NCI-H748 treated with DMSO at 0.1 percent for 48 hours (cell line): ENCODE data around the gene SSR4.
A peak's percentile ranks its signal among the peaks of the same experiment; 100 is the strongest.

Experiments used
- DNase-seq: peaks from one replicate; lab custom pipeline; 2025; lab: John Stamatoyannopoulos, UW

The SSR4 gene

GRCh38 chrX:153781428-153782047 lies 12.9 kb upstream of the SSR4 start:
- DNase-seq = no peak

- DNase-seq = peak; percentile 49
These were observed 12.2 kb upstream of the SSR4 start for GRCh38 chrX:153782313-153782712.

GRCh38 chrX:153782871-153783270 lies 11.6 kb upstream of the SSR4 start:
- DNase-seq = no peak

- DNase-seq = no peak
These were observed 11.0 kb upstream of the SSR4 start for GRCh38 chrX:153783378-153784013.

GRCh38 chrX:153784325-153784967 lies 10.0 kb upstream of the SSR4 start:
- DNase-seq = no peak

- no peak for DNase-seq
These were observed 7.8 kb upstream of the SSR4 start for GRCh38 chrX:153786669-153787068.

GRCh38 chrX:153789654-153790053 lies 4.8 kb upstream of the SSR4 start:
- no peak for DNase-seq

- no peak for DNase-seq
These were observed 3.2 kb upstream of the SSR4 start for GRCh38 chrX:153791104-153791852.

- DNase-seq = no peak
These were observed 2.1 kb upstream of the SSR4 start for GRCh38 chrX:153792368-153792767.

GRCh38 chrX:153793291-153793690 lies 1.2 kb upstream of the SSR4 start:
- DNase-seq = no peak

GRCh38 chrX:153794897-153795816 lies 689 bp downstream of the SSR4 start:
- DNase-seq = no peak

- no peak for DNase-seq
These were observed 3.0 kb downstream of the SSR4 start for GRCh38 chrX:153797415-153798015.

- DNase-seq = no peak
These were observed 4.9 kb downstream of the SSR4 start for GRCh38 chrX:153799326-153799725.

- no peak for DNase-seq
These were observed 5.8 kb downstream of the SSR4 start for GRCh38 chrX:153800177-153800722.

- no peak for DNase-seq
These were observed 6.3 kb downstream of the SSR4 start for GRCh38 chrX:153800746-153801145.

- no peak for DNase-seq
These were observed 7.2 kb downstream of the SSR4 start for GRCh38 chrX:153801669-153802068.

GRCh38 chrX:153802513-153803045 lies 8.1 kb downstream of the SSR4 start:
- DNase-seq = no peak

- no peak for DNase-seq
These were observed 9.0 kb downstream of the SSR4 start for GRCh38 chrX:153803211-153804099.

GRCh38 chrX:153804100-153804595 lies 9.7 kb downstream of the SSR4 start:
- no peak for DNase-seq
